ENCODE results near the gene ZBTB21. TPM values are rescaled to one million over a fixed set of nuclear protein-coding genes. Genes with fewer than 3 reads are reported as not detected.

ZBTB21 gene
- total and polyA plus RNA-seq, 2 experiments from 2014 or later, result 10.0 to 11.0 TPM

DNA sequence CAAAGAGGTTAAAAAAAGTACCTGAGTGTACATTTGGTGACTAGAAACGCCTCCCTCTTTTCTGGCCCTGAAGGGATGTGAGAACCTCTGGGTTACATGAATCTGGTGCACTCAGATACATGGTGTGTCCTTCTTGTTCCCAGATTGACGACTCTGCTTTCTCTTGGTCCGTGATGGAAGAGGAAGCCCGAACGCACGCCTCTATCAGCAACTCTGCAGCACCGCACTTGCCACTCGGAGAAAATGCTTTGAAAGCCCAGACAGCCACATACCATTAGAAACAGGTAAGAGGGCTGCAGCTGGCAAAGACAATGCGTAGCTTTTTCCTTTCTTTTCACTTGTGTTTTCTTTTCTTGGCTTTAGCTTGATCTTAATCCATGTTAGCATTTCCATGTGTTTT lies 21.1 kb upstream of the ZBTB21 start:
- Mint-ChIP-seq H3K27me3 (ENCODE audit: insufficient read depth, low read depth, poor library complexity) (peaks cover 12% of the 10 kb centered on the region), H3K36me3 (ENCODE audit: low read depth) (no peaks in the 10 kb centered on the region), H3K9me3 (no peaks in the 10 kb centered on the region; the same call in 2 of the 3 replicates), H3K27ac (no peak overlapping the region), H3K4me3 (no peak overlapping the region), H3K4me1 (no peaks in the 10 kb centered on the region; the same call in 2 of the 3 replicates)
- Histone ChIP-seq H3K36me3 (ENCODE audit: insufficient read depth) (no peaks in the 10 kb centered on the region), H3K79me2 (replicated peaks; ENCODE audit: insufficient read depth) (no peaks in the 10 kb centered on the region), H3F3A (replicated peaks; ENCODE audit: low read depth) (no peaks in the 10 kb centered on the region), H4K20me1 (replicated peaks; ENCODE audit: insufficient read depth) (no peaks in the 10 kb centered on the region), H2AFZ (no peak overlapping the region), H3K4me1 (ENCODE audit: insufficient read depth) (no peaks in the 10 kb centered on the region), H3K27me3 (ENCODE audit: insufficient read depth) (no peaks in the 10 kb centered on the region), H3K4me2 (no peak overlapping the region), H3K4me3 (no peak overlapping the region), H3K9me2 (ENCODE audit: insufficient read depth) (no peaks in the 10 kb centered on the region), H3K27ac (ENCODE audit: low read depth) (no peak overlapping the region)
- ATAC-seq, result no peak
- DNase-seq (ENCODE audit: low spot score), result no peak
- TF ChIP-seq JUNB (IDR thresholded peaks at IDR 0.05; ENCODE audit: unreplicated experiment), result no peak
- no peak for TF ChIP-seq STAT1 (IDR thresholded peaks at IDR 0.05; ENCODE audit: unreplicated experiment)
- TF ChIP-seq, protein P1, sequence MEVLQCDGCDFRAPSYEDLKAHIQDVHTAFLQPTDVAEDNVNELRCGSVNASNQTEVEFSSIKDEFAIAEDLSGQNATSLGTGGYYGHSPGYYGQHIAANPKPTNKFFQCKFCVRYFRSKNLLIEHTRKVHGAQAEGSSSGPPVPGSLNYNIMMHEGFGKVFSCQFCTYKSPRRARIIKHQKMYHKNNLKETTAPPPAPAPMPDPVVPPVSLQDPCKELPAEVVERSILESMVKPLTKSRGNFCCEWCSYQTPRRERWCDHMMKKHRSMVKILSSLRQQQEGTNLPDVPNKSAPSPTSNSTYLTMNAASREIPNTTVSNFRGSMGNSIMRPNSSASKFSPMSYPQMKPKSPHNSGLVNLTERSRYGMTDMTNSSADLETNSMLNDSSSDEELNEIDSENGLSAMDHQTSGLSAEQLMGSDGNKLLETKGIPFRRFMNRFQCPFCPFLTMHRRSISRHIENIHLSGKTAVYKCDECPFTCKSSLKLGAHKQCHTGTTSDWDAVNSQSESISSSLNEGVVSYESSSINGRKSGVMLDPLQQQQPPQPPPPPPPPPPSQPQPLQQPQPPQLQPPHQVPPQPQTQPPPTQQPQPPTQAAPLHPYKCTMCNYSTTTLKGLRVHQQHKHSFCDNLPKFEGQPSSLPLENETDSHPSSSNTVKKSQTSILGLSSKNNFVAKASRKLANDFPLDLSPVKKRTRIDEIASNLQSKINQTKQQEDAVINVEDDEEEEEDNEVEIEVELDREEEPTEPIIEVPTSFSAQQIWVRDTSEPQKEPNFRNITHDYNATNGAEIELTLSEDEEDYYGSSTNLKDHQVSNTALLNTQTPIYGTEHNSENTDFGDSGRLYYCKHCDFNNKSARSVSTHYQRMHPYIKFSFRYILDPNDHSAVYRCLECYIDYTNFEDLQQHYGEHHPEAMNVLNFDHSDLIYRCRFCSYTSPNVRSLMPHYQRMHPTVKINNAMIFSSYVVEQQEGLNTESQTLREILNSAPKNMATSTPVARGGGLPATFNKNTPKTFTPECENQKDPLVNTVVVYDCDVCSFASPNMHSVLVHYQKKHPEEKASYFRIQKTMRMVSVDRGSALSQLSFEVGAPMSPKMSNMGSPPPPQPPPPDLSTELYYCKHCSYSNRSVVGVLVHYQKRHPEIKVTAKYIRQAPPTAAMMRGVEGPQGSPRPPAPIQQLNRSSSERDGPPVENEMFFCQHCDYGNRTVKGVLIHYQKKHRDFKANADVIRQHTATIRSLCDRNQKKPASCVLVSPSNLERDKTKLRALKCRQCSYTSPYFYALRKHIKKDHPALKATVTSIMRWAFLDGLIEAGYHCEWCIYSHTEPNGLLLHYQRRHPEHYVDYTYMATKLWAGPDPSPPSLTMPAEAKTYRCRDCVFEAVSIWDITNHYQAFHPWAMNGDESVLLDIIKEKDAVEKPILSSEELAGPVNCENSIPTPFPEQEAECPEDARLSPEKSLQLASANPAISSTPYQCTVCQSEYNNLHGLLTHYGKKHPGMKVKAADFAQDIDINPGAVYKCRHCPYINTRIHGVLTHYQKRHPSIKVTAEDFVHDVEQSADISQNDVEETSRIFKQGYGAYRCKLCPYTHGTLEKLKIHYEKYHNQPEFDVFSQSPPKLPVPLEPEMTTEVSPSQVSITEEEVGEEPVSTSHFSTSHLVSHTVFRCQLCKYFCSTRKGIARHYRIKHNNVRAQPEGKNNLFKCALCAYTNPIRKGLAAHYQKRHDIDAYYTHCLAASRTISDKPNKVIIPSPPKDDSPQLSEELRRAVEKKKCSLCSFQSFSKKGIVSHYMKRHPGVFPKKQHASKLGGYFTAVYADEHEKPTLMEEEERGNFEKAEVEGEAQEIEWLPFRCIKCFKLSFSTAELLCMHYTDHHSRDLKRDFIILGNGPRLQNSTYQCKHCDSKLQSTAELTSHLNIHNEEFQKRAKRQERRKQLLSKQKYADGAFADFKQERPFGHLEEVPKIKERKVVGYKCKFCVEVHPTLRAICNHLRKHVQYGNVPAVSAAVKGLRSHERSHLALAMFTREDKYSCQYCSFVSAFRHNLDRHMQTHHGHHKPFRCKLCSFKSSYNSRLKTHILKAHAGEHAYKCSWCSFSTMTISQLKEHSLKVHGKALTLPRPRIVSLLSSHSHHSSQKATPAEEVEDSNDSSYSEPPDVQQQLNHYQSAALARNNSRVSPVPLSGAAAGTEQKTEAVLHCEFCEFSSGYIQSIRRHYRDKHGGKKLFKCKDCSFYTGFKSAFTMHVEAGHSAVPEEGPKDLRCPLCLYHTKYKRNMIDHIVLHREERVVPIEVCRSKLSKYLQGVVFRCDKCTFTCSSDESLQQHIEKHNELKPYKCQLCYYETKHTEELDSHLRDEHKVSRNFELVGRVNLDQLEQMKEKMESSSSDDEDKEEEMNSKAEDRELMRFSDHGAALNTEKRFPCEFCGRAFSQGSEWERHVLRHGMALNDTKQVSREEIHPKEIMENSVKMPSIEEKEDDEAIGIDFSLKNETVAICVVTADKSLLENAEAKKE (CRISPR knock-in tag; IDR thresholded peaks at IDR 0.05), result no peak
- TF ChIP-seq, protein P2, sequence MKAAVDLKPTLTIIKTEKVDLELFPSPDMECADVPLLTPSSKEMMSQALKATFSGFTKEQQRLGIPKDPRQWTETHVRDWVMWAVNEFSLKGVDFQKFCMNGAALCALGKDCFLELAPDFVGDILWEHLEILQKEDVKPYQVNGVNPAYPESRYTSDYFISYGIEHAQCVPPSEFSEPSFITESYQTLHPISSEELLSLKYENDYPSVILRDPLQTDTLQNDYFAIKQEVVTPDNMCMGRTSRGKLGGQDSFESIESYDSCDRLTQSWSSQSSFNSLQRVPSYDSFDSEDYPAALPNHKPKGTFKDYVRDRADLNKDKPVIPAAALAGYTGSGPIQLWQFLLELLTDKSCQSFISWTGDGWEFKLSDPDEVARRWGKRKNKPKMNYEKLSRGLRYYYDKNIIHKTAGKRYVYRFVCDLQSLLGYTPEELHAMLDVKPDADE (IDR thresholded peaks at IDR 0.05), result no peak
- no peak for TF ChIP-seq ZNF331 (CRISPR knock-in tag; IDR thresholded peaks at IDR 0.05; ENCODE audit: low read depth)
- TF ChIP-seq, protein P3, sequence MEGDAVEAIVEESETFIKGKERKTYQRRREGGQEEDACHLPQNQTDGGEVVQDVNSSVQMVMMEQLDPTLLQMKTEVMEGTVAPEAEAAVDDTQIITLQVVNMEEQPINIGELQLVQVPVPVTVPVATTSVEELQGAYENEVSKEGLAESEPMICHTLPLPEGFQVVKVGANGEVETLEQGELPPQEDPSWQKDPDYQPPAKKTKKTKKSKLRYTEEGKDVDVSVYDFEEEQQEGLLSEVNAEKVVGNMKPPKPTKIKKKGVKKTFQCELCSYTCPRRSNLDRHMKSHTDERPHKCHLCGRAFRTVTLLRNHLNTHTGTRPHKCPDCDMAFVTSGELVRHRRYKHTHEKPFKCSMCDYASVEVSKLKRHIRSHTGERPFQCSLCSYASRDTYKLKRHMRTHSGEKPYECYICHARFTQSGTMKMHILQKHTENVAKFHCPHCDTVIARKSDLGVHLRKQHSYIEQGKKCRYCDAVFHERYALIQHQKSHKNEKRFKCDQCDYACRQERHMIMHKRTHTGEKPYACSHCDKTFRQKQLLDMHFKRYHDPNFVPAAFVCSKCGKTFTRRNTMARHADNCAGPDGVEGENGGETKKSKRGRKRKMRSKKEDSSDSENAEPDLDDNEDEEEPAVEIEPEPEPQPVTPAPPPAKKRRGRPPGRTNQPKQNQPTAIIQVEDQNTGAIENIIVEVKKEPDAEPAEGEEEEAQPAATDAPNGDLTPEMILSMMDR (conservative IDR thresholded peaks at IDR 0.05; ENCODE audit: low read depth in 2 of 2), result no peak
- TF ChIP-seq EZH2phosphoT487 (IDR thresholded peaks at IDR 0.05; ENCODE audit: unreplicated experiment), result no peak
- no peak for TF ChIP-seq NANOG (IDR thresholded peaks at IDR 0.05; ENCODE audit: borderline replicate concordance)
- TF ChIP-seq POLR2AphosphoS5 (IDR thresholded peaks at IDR 0.05; ENCODE audit: low read depth), result no peak
- TF ChIP-seq, protein P4, sequence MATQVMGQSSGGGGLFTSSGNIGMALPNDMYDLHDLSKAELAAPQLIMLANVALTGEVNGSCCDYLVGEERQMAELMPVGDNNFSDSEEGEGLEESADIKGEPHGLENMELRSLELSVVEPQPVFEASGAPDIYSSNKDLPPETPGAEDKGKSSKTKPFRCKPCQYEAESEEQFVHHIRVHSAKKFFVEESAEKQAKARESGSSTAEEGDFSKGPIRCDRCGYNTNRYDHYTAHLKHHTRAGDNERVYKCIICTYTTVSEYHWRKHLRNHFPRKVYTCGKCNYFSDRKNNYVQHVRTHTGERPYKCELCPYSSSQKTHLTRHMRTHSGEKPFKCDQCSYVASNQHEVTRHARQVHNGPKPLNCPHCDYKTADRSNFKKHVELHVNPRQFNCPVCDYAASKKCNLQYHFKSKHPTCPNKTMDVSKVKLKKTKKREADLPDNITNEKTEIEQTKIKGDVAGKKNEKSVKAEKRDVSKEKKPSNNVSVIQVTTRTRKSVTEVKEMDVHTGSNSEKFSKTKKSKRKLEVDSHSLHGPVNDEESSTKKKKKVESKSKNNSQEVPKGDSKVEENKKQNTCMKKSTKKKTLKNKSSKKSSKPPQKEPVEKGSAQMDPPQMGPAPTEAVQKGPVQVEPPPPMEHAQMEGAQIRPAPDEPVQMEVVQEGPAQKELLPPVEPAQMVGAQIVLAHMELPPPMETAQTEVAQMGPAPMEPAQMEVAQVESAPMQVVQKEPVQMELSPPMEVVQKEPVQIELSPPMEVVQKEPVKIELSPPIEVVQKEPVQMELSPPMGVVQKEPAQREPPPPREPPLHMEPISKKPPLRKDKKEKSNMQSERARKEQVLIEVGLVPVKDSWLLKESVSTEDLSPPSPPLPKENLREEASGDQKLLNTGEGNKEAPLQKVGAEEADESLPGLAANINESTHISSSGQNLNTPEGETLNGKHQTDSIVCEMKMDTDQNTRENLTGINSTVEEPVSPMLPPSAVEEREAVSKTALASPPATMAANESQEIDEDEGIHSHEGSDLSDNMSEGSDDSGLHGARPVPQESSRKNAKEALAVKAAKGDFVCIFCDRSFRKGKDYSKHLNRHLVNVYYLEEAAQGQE (IDR thresholded peaks at IDR 0.05; ENCODE audit: unreplicated experiment), result no peak
- TF ChIP-seq CREB1 (CRISPR knock-in tag; IDR thresholded peaks at IDR 0.05; ENCODE audit: low read depth), result no peak
- TF ChIP-seq ZNF114 (CRISPR knock-in tag; IDR thresholded peaks at IDR 0.05), result no peak
- TF ChIP-seq EZH2 (IDR thresholded peaks at IDR 0.05; ENCODE audit: low read depth, unreplicated experiment), result no peak
